Breast epithelium (tissue), 3 donors: ENCODE results near the gene NFAM1.
A peak's percentile ranks its signal among the peaks of the same experiment; 100 is the strongest.

ENCODE experiments used
- CTCF ChIP-seq, 3 donors: fragments of 450-650 bp; IDR thresholded peaks; one replicate each; pipeline ENCODE4 v1.5.1; 2016 to 2017; ENCODE audit warnings: antibody characterized with exemption in 3 of 3, mild to moderate bottlenecking in 3 of 3, moderate library complexity in 3 of 3
- POLR2A ChIP-seq: fragments of 450-650 bp; IDR thresholded peaks from one replicate; pipeline ENCODE4 v1.6.1; 2016; ENCODE audit warnings: antibody characterized with exemption, mild to moderate bottlenecking, moderate library complexity
- POLR2AphosphoS5 ChIP-seq, 3 donors: sonication (generic); formaldehyde crosslinking; IDR thresholded peaks; one replicate each; pipeline ENCODE4 v1.6.1; 2017; ENCODE audit warnings: antibody characterized with exemption in 3 of 3

DNA sequence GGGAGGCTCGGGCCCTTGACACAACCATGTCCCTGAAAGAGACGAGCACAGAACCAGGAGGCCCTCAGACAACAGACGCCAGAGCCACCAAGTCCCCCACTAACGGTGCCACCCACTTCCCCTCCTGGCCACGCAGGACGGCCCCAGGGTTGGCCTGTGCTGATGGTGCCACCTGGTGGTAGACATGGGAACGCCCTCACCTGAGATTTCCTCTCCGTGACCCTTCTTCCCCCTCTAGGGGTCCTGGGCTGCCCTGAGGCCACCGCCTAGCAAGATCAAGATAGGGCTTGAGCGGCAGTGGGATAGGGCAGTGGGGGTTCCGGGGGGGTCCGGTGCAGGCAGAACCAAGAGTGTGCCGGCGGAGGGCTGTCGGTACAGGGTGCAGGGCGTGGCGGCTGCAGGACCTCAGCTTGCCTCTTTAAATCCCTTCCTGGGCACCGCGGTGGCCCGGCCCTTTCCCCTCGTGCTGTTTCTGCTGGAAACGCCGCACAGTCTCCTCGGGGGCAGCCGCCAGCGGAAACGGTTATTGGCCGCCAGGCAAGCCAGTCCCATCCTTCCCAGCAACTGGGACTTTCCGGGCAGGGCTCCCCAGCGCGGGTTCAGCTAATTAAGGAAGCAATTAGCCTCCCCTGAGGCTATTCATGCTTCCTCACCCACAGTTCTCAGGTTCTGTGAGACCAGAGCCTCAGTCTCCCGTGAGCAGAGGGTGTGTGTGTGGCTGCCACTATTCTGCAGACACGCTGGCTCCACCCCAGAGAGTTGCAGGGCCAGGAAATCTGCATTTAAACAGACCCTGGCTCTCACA lies 5.5 kb upstream of the NFAM1 start:
- TF ChIP-seq CTCF (IDR thresholded peaks at IDR 0.05) (peak; percentile 97 to 99 (median 99)), POLR2A (no peak), POLR2AphosphoS5 (IDR thresholded peaks at IDR 0.05) (peak in 2 of 3 donors; percentile 49 to 68)
